Measurements from ENCODE around the gene ARMH1.

- TF ChIP-seq CTCF (IDR thresholded peaks at IDR 0.05; ENCODE audit: low read depth, low read length), result no peak
- TF ChIP-seq POLR2A (IDR thresholded peaks at IDR 0.05; ENCODE audit: extremely low read depth, insufficient read length), result no peak
These were observed 2.1 kb downstream of the ARMH1 start for GRCh38 chr1:44676484-44677200.
